PC-3 (cell line): ENCODE measurements around the gene VMA21.

Experiments used
- EZH2 ChIP-seq: fragments of 300-600 bp; sonication (generic); IDR thresholded peaks from one replicate; pipeline ENCODE4 v1.6.1; 2017; ENCODE audit warnings: antibody characterized with exemption, mild to moderate bottlenecking, low read length; ENCODE audit not compliant: unreplicated experiment
- TF ChIP-seq, protein P1 (sequence below): fragments of 300-600 bp; sonication (generic); conservative IDR thresholded peaks from 2 replicates; pipeline ENCODE4 v1.5.1; 2017; ENCODE audit warnings: antibody characterized with exemption, low read depth, mild to moderate bottlenecking, low read length

GRCh38 chrX:151396042-151396824, 773 bp upstream of the VMA21 start:
- TF ChIP-seq, protein P1, sequence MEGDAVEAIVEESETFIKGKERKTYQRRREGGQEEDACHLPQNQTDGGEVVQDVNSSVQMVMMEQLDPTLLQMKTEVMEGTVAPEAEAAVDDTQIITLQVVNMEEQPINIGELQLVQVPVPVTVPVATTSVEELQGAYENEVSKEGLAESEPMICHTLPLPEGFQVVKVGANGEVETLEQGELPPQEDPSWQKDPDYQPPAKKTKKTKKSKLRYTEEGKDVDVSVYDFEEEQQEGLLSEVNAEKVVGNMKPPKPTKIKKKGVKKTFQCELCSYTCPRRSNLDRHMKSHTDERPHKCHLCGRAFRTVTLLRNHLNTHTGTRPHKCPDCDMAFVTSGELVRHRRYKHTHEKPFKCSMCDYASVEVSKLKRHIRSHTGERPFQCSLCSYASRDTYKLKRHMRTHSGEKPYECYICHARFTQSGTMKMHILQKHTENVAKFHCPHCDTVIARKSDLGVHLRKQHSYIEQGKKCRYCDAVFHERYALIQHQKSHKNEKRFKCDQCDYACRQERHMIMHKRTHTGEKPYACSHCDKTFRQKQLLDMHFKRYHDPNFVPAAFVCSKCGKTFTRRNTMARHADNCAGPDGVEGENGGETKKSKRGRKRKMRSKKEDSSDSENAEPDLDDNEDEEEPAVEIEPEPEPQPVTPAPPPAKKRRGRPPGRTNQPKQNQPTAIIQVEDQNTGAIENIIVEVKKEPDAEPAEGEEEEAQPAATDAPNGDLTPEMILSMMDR = no peak
- TF ChIP-seq EZH2 = no peak
